DOHH2 (cell line): Measurements from ENCODE around the gene ZNF625.

Experiments
- EZH2phosphoT487 ChIP-seq: fragments of 200-600 bp; sonication (generic); IDR thresholded peaks from 2 replicates; pipeline ENCODE4 v1.6.1; 2017; ENCODE audit warnings: borderline replicate concordance, mild to moderate bottlenecking, antibody characterized with exemption, low read length, moderate library complexity, mixed read lengths
- TF ChIP-seq, protein P1 (sequence below): fragments of 200-600 bp; sonication (generic); IDR thresholded peaks from one replicate; pipeline ENCODE4 v1.5.1; 2014; ENCODE audit warnings: antibody characterized with exemption, mild to moderate bottlenecking, low read depth, low read length; ENCODE audit not compliant: poor library complexity, severe bottlenecking

GRCh38 chr19:12111176-12111575, 45.4 kb downstream of the ZNF625 start:
- TF ChIP-seq, protein P1, sequence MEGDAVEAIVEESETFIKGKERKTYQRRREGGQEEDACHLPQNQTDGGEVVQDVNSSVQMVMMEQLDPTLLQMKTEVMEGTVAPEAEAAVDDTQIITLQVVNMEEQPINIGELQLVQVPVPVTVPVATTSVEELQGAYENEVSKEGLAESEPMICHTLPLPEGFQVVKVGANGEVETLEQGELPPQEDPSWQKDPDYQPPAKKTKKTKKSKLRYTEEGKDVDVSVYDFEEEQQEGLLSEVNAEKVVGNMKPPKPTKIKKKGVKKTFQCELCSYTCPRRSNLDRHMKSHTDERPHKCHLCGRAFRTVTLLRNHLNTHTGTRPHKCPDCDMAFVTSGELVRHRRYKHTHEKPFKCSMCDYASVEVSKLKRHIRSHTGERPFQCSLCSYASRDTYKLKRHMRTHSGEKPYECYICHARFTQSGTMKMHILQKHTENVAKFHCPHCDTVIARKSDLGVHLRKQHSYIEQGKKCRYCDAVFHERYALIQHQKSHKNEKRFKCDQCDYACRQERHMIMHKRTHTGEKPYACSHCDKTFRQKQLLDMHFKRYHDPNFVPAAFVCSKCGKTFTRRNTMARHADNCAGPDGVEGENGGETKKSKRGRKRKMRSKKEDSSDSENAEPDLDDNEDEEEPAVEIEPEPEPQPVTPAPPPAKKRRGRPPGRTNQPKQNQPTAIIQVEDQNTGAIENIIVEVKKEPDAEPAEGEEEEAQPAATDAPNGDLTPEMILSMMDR: no peak
- no peak for TF ChIP-seq EZH2phosphoT487
